HepG2 (cell line): ENCODE data around the gene NMT2. TPM values are rescaled to one million over a fixed set of nuclear protein-coding genes. Genes with fewer than 3 reads are reported as not detected.

Experiments
- BRCA1 ChIP-seq: sonication (generic); formaldehyde crosslinking; IDR thresholded peaks from 2 replicates; pipeline ENCODE4 v1.4.0; 2020; ENCODE audit warnings: missing genetic modification reagents
- CBX5 ChIP-seq: sonication (generic); formaldehyde crosslinking; IDR thresholded peaks from 2 replicates; pipeline ENCODE4 v1.4.0; 2020; ENCODE audit warnings: missing genetic modification reagents, borderline replicate concordance
- DNMT1 ChIP-seq: sonication (generic); formaldehyde crosslinking; IDR thresholded peaks from 2 replicates; pipeline ENCODE4 v1.5.1; 2020; ENCODE audit warnings: mild to moderate bottlenecking, missing genetic modification reagents
- KAT2B ChIP-seq: fragments of 150-350 bp; IDR thresholded peaks from 2 replicates; pipeline ENCODE4 v1.6.1; 2014; ENCODE audit warnings: low read depth, low read length, borderline replicate concordance
- NFYC ChIP-seq: IDR thresholded peaks from 2 replicates; pipeline ENCODE4 v1.6.1; 2016; ENCODE audit warnings: missing genetic modification reagents, missing compliant biosample characterization
- PHF8 ChIP-seq: sonication (generic); formaldehyde crosslinking; IDR thresholded peaks from 2 replicates; pipeline ENCODE4 v1.5.0; 2020; ENCODE audit warnings: missing genetic modification reagents
- SMARCC2 ChIP-seq: fragments of 450-650 bp; IDR thresholded peaks from 2 replicates; pipeline ENCODE4 v1.6.1; 2017; ENCODE audit warnings: antibody characterized with exemption, mild to moderate bottlenecking
- TEAD2 ChIP-seq: sonication (generic); formaldehyde crosslinking; IDR thresholded peaks from 2 replicates; pipeline ENCODE4 v1.9.0; 2021; ENCODE audit warnings: missing genetic modification reagents
- ZNF317 ChIP-seq: sonication (generic); formaldehyde crosslinking; IDR thresholded peaks from 2 replicates; pipeline ENCODE4 v1.5.0; 2020; ENCODE audit warnings: mild to moderate bottlenecking, missing genetic modification reagents
- ZNF737 ChIP-seq: sonication (generic); formaldehyde crosslinking; IDR thresholded peaks from 2 replicates; pipeline ENCODE4 v1.5.0; 2020; ENCODE audit warnings: missing genetic modification reagents, mild to moderate bottlenecking, borderline replicate concordance
- polyA plus RNA-seq, 8 experiments: library from polyadenylated mRNA; depleted of rRNA in 3 of 8; stranded (reverse) in 7 of 8; unstranded in 1 of 8; fragments of >200 nt; fragmentation: Illumina TruSeq in 4 of 8; extraction: Trizol in 4 of 8; gene quantifications; 2 replicates each; pipeline versions ENCODE4 v1.2.1 to v1.2.3, GENCODE V29; 2011 to 2016; ENCODE audit warnings: low read depth in 4 of 8, missing spikeins in 1 of 8, mixed read lengths in 1 of 8; ENCODE audit not compliant: insufficient read depth in 1 of 8
- total RNA-seq, 5 experiments: library from RNA; depleted of rRNA; stranded (reverse); fragments of >200 nt; fragmentation: Illumina TruSeq; extraction: Trizol; gene quantifications; 2 replicates each; pipeline ENCODE4 v1.2.3, GENCODE V29; 2016; ENCODE audit warnings: low read depth in 1 of 5
- TF ChIP-seq, protein P1 (sequence below): sonication (generic); formaldehyde crosslinking; IDR thresholded peaks from 2 replicates; pipeline ENCODE4 v1.5.0; 2020; ENCODE audit warnings: mild to moderate bottlenecking, missing genetic modification reagents
- TF ChIP-seq, protein P2 (sequence below): sonication (generic); formaldehyde crosslinking; IDR thresholded peaks from 2 replicates; pipeline ENCODE4 v1.4.0; 2020; ENCODE audit warnings: missing genetic modification reagents
- TF ChIP-seq, protein P3 (sequence below): sonication (generic); formaldehyde crosslinking; IDR thresholded peaks from 2 replicates; pipeline ENCODE4 v1.5.1; 2020; ENCODE audit warnings: missing genetic modification reagents, mild to moderate bottlenecking, borderline replicate concordance
- TF ChIP-seq, protein P4 (sequence below): sonication (generic); formaldehyde crosslinking; IDR thresholded peaks from 2 replicates; pipeline ENCODE4 v1.5.0; 2020; ENCODE audit warnings: missing genetic modification reagents
- TF ChIP-seq, protein P5 (sequence below): sonication (generic); formaldehyde crosslinking; IDR thresholded peaks from 2 replicates; pipeline ENCODE4 v1.4.0; 2020; ENCODE audit warnings: missing genetic modification reagents

Gene NMT2
- total and polyA plus RNA-seq, 2 of the 13 experiments (the other 11 are each of a cell fraction or from before 2014, with no cell fraction given), result 10.1 to 23.8 TPM

DNA sequence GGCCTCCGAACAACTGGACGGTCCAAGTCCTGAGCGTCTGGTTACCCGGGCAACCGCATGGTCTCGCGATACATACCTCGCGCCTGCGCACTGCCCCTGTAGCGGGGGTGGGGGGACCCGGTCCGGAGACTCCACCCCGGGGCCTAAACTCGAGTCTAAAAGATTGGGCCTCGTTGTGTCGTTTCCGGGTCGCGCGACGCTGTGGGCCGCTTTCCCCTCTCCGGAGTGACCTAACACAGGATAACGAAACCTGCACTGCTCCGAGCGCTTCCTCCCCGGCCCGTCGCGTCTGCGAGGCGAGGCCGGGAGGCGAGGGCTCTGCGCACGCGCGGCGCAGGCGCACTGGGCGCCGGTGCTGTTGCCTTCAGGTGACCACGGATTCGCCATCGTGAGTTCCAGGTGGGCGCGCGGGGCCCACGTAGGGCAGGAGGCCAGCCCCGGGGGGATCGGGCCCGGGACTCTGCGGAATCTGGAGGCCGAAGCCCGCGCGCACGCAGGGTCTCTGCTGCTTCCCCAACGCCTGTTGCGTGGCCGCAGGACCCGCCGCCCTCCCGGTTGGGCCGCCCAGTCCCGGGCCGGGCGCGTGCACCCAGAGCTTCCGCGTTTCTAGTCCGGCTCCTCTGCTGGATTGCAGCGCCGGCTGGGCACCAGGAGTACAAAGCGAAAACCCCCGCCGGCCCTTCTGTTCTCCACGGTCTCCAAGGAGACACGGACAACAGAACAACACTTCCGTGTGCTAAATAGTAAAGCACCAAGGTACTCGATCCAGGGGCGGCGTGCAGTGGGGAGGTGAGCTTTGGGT is 71.3 kb downstream of the NMT2 start, which contains the start of gene RPP38 (continued):
- TF ChIP-seq, protein P1, sequence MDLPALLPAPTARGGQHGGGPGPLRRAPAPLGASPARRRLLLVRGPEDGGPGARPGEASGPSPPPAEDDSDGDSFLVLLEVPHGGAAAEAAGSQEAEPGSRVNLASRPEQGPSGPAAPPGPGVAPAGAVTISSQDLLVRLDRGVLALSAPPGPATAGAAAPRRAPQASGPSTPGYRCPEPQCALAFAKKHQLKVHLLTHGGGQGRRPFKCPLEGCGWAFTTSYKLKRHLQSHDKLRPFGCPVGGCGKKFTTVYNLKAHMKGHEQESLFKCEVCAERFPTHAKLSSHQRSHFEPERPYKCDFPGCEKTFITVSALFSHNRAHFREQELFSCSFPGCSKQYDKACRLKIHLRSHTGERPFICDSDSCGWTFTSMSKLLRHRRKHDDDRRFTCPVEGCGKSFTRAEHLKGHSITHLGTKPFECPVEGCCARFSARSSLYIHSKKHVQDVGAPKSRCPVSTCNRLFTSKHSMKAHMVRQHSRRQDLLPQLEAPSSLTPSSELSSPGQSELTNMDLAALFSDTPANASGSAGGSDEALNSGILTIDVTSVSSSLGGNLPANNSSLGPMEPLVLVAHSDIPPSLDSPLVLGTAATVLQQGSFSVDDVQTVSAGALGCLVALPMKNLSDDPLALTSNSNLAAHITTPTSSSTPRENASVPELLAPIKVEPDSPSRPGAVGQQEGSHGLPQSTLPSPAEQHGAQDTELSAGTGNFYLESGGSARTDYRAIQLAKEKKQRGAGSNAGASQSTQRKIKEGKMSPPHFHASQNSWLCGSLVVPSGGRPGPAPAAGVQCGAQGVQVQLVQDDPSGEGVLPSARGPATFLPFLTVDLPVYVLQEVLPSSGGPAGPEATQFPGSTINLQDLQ, result peak; percentile 66; the same call in 1 of the 2 replicates
- no peak for TF ChIP-seq CBX5 (CRISPR knock-in tag)
- TF ChIP-seq ZNF737, result 0 out of 2 replicates have a peak, but pooled peaks have one; percentile 66
- TF ChIP-seq, protein P2, sequence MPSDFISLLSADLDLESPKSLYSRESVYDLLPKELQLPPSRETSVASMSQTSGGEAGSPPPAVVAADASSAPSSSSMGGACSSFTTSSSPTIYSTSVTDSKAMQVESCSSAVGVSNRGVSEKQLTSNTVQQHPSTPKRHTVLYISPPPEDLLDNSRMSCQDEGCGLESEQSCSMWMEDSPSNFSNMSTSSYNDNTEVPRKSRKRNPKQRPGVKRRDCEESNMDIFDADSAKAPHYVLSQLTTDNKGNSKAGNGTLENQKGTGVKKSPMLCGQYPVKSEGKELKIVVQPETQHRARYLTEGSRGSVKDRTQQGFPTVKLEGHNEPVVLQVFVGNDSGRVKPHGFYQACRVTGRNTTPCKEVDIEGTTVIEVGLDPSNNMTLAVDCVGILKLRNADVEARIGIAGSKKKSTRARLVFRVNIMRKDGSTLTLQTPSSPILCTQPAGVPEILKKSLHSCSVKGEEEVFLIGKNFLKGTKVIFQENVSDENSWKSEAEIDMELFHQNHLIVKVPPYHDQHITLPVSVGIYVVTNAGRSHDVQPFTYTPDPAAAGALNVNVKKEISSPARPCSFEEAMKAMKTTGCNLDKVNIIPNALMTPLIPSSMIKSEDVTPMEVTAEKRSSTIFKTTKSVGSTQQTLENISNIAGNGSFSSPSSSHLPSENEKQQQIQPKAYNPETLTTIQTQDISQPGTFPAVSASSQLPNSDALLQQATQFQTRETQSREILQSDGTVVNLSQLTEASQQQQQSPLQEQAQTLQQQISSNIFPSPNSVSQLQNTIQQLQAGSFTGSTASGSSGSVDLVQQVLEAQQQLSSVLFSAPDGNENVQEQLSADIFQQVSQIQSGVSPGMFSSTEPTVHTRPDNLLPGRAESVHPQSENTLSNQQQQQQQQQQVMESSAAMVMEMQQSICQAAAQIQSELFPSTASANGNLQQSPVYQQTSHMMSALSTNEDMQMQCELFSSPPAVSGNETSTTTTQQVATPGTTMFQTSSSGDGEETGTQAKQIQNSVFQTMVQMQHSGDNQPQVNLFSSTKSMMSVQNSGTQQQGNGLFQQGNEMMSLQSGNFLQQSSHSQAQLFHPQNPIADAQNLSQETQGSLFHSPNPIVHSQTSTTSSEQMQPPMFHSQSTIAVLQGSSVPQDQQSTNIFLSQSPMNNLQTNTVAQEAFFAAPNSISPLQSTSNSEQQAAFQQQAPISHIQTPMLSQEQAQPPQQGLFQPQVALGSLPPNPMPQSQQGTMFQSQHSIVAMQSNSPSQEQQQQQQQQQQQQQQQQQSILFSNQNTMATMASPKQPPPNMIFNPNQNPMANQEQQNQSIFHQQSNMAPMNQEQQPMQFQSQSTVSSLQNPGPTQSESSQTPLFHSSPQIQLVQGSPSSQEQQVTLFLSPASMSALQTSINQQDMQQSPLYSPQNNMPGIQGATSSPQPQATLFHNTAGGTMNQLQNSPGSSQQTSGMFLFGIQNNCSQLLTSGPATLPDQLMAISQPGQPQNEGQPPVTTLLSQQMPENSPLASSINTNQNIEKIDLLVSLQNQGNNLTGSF (CRISPR knock-in tag), result peak; percentile 90
- peak; percentile 5; the same call in 1 of the 2 replicates for TF ChIP-seq NFYC (CRISPR knock-in tag)
- 0 out of 2 replicates have a peak, but pooled peaks have one; percentile 24 for TF ChIP-seq TEAD2 (CRISPR knock-in tag)
- peak; percentile 98 for TF ChIP-seq PHF8 (CRISPR knock-in tag)
- TF ChIP-seq, protein P3, sequence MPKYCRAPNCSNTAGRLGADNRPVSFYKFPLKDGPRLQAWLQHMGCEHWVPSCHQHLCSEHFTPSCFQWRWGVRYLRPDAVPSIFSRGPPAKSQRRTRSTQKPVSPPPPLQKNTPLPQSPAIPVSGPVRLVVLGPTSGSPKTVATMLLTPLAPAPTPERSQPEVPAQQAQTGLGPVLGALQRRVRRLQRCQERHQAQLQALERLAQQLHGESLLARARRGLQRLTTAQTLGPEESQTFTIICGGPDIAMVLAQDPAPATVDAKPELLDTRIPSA, result no peak
- no peak for TF ChIP-seq SMARCC2
- TF ChIP-seq KAT2B, result no peak
- peak; percentile 49 for TF ChIP-seq ZNF317 (CRISPR knock-in tag)
- TF ChIP-seq, protein P4, sequence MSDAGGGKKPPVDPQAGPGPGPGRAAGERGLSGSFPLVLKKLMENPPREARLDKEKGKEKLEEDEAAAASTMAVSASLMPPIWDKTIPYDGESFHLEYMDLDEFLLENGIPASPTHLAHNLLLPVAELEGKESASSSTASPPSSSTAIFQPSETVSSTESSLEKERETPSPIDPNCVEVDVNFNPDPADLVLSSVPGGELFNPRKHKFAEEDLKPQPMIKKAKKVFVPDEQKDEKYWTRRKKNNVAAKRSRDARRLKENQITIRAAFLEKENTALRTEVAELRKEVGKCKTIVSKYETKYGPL (CRISPR knock-in tag), result peak; percentile 45; the same call in 1 of the 2 replicates
- no peak; the same call in 1 of the 2 replicates for TF ChIP-seq BRCA1 (CRISPR knock-in tag)
- 0 out of 2 replicates have a peak, but pooled peaks have one; percentile 32 for TF ChIP-seq DNMT1
- TF ChIP-seq, protein P5, sequence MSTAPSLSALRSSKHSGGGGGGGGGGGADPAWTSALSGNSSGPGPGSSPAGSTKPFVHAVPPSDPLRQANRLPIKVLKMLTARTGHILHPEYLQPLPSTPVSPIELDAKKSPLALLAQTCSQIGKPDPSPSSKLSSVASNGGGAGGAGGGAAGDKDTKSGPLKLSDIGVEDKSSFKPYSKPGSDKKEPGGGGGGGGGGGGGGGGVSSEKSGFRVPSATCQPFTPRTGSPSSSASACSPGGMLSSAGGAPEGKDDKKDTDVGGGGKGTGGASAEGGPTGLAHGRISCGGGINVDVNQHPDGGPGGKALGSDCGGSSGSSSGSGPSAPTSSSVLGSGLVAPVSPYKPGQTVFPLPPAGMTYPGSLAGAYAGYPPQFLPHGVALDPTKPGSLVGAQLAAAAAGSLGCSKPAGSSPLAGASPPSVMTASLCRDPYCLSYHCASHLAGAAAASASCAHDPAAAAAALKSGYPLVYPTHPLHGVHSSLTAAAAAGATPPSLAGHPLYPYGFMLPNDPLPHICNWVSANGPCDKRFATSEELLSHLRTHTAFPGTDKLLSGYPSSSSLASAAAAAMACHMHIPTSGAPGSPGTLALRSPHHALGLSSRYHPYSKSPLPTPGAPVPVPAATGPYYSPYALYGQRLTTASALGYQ (CRISPR knock-in tag), result peak; percentile 25; the same call in 1 of the 2 replicates
